Activated T-helper 1 cell treated with anti-CD3 and anti-CD28 coated beads, Interleukin-2, amount 50 U/mL, for 16 hours (primary cell): ENCODE data around the gene PNPLA2.

Source experiments
- DNase-seq, 2 donors: peaks; one replicate each; pipeline ENCODE4 v3.0.0-alpha.2; 2020; ENCODE audit warnings: low read depth in 1 of 2, low spot score in 1 of 2

The PNPLA2 gene

GRCh38 chr11:798093-798713, 20.5 kb upstream of the PNPLA2 start, which contains the start of gene SLC25A22:
SLC25A22 (minus strand) TSS chr11:798281; CDS start chr11:795006, 3,275 bp downstream.
- peak; percentile 66 to 76 for DNase-seq

GRCh38 chr11:799641-800316, 18.9 kb upstream of the PNPLA2 start:
- no peak for DNase-seq

- no peak for DNase-seq
Observed at GRCh38 chr11:800473-800872, 18.2 kb upstream of the PNPLA2 start.

- DNase-seq, result no peak
Observed at GRCh38 chr11:801097-801780, 17.5 kb upstream of the PNPLA2 start.

- no peak for DNase-seq
Observed at GRCh38 chr11:802018-802617, 16.6 kb upstream of the PNPLA2 start.

- no peak for DNase-seq
Observed at GRCh38 chr11:802693-803466, 15.8 kb upstream of the PNPLA2 start.

- DNase-seq, result no peak
Observed at GRCh38 chr11:803467-803742, 15.3 kb upstream of the PNPLA2 start.

GRCh38 chr11:803770-804598, 14.7 kb upstream of the PNPLA2 start:
- no peak for DNase-seq

GRCh38 chr11:804599-804964, 14.1 kb upstream of the PNPLA2 start:
- DNase-seq, result no peak

- DNase-seq, result no peak
Observed at GRCh38 chr11:808427-809286, 10.1 kb upstream of the PNPLA2 start.

- peak; percentile 95 to 97 for DNase-seq
Observed at GRCh38 chr11:809287-810039, 9.3 kb upstream of the PNPLA2 start, which contains the start of gene RPLP2. RPLP2 (plus strand) TSS chr11:809967; CDS start chr11:810235, 268 bp downstream.

- no peak for DNase-seq
Observed at GRCh38 chr11:810040-810567, 8.6 kb upstream of the PNPLA2 start.

- no peak for DNase-seq
Observed at GRCh38 chr11:811446-812245, 7.1 kb upstream of the PNPLA2 start.

GRCh38 chr11:812390-812789, 6.3 kb upstream of the PNPLA2 start:
- DNase-seq, result no peak

GRCh38 chr11:813072-813455, 5.7 kb upstream of the PNPLA2 start:
- DNase-seq, result no peak

- no peak for DNase-seq
Observed at GRCh38 chr11:813456-814096, 5.1 kb upstream of the PNPLA2 start.
